ENCODE measurements around the gene RAVER1. TPM values are rescaled to one million over a fixed set of nuclear protein-coding genes. Genes with fewer than 3 reads are reported as not detected.

Gene RAVER1
- total RNA-seq, 4 donors from 2014 or later = 22.2 to 34.2 (median 24.3) TPM

GRCh38 chr19:10279737-10280442 lies 53.4 kb downstream of the RAVER1 start:
- no peak overlapping the region for H3K4me3 ChIP-seq
- TF ChIP-seq CTCF (IDR thresholded peaks at IDR 0.05) (no peak), POLR2A (IDR thresholded peaks at IDR 0.05) (no peak), EP300 (IDR thresholded peaks at IDR 0.05) (no peak)
- H3K27me3 ChIP-seq = no peaks in the 10 kb centered on the region
- H3K9me3 ChIP-seq = no peaks in the 10 kb centered on the region
- H3K36me3 ChIP-seq = peaks cover 0 to 67% (median 4%) of the 10 kb centered on the region in 3 donors
- WGBS, 2 donors = 76 to 85% methylated on average over 5 of the region's 5 CpGs
- no peak overlapping the region for H3K27ac ChIP-seq
- H3K4me1 ChIP-seq = no peaks in the 10 kb centered on the region
- DNase-seq (ENCODE audit: low spot score in 2 of 2) = no peak

- Histone ChIP-seq H3K27me3 (no peaks in the 10 kb centered on the region), H3K4me3 (no peak overlapping the region), H3K4me1 (no peaks in the 10 kb centered on the region), H3K27ac (no peak overlapping the region), H3K9me3 (no peaks in the 10 kb centered on the region), H3K36me3 (peaks cover 0 to 64% (median 0%) of the 10 kb centered on the region in 3 donors)
- TF ChIP-seq POLR2A (IDR thresholded peaks at IDR 0.05) (no peak), CTCF (IDR thresholded peaks at IDR 0.05) (no peak), EP300 (IDR thresholded peaks at IDR 0.05) (no peak)
- WGBS, 2 donors = 91 to 100% methylated on average over 1 of the region's 1 CpG
- no peak for DNase-seq (ENCODE audit: low spot score in 2 of 2)
Observed at GRCh38 chr19:10278935-10279334, 54.4 kb downstream of the RAVER1 start.

- no peaks in the 10 kb centered on the region for H3K9me3 ChIP-seq
- peaks cover 0 to 55% (median 0%) of the 10 kb centered on the region in 3 donors for H3K36me3 ChIP-seq
- H3K4me1 ChIP-seq = peaks cover 0 to 2% (median 0%) of the 10 kb centered on the region in 4 donors
- no peak overlapping the region for H3K4me3 ChIP-seq
- no peak for DNase-seq (ENCODE audit: low spot score in 2 of 2)
- no peak overlapping the region for H3K27ac ChIP-seq
- 85 to 89% methylated on average over 9 of the region's 9 CpGs for WGBS, 2 donors
- TF ChIP-seq POLR2A (IDR thresholded peaks at IDR 0.05) = no peak
- TF ChIP-seq CTCF (IDR thresholded peaks at IDR 0.05) = no peak
- TF ChIP-seq EP300 (IDR thresholded peaks at IDR 0.05) = no peak
- H3K27me3 ChIP-seq = no peaks in the 10 kb centered on the region
Observed at GRCh38 chr19:10277795-10278589, 55.3 kb downstream of the RAVER1 start.

- no peak overlapping the region for H3K4me3 ChIP-seq
- H3K27me3 ChIP-seq = peaks cover 0 to 13% of the 10 kb centered on the region in 2 donors
- peaks cover 0 to 29% (median 12%) of the 10 kb centered on the region in 4 donors for H3K4me1 ChIP-seq
- WGBS, 2 donors = 83 to 89% methylated on average over 10 of the region's 10 CpGs
- H3K27ac ChIP-seq = no peak overlapping the region
- DNase-seq (ENCODE audit: low spot score in 2 of 2) = no peak
- H3K9me3 ChIP-seq = no peaks in the 10 kb centered on the region
- TF ChIP-seq POLR2A (IDR thresholded peaks at IDR 0.05) = no peak
- no peak for TF ChIP-seq EP300 (IDR thresholded peaks at IDR 0.05)
- no peak for TF ChIP-seq CTCF (IDR thresholded peaks at IDR 0.05)
- peaks cover 0 to 41% (median 0%) of the 10 kb centered on the region in 3 donors for H3K36me3 ChIP-seq
Observed at GRCh38 chr19:10274589-10274988, 58.7 kb downstream of the RAVER1 start.

Measured in tibial nerve (tissue), 4 donors.